Heart left ventricle (tissue), 13 donors: Measurements from ENCODE around the gene SORBS1.
A peak's percentile ranks its signal among the peaks of the same experiment; 100 is the strongest.

Experiments used
- CTCF ChIP-seq, 12 donors: fragments of 200-600 bp; sonication (generic) in 4 of 12; IDR thresholded peaks; one replicate each; pipeline versions ENCODE4 v1.5.0 to v1.8.0; 2018 to 2022; ENCODE audit warnings: antibody characterized with exemption in 12 of 12, mild to moderate bottlenecking in 5 of 12
- POLR2A ChIP-seq, 2 donors: fragments of 450-650 bp; IDR thresholded peaks; one replicate each; pipeline ENCODE4 v1.6.1; 2017; ENCODE audit warnings: antibody characterized with exemption in 2 of 2, mild to moderate bottlenecking in 2 of 2, moderate library complexity in 2 of 2
- donor health status: ischemic (EF 13 %, LVEDD 7.1; RV severe dilation, severe dysfunction).
- donor health status: DM: no; HTN: yes; CAD: no.
- donor health status: DM: no; HTN: no; CAD: no.
- donor health status: ischemic (EF 25% LVEDD 6.9; RV normal size, moderate dysfunction).
- donor health status: ischemic (EF 25% LVEDD 5.7; RV mildly dilated, moderate dysfunction).
- donor health status: ischemic (EF 35%, LVEDD 5.7; RV mildly dilated, moderate dysfunction).
- donor health status: nonischemic (EF 11% LVEDD 7.7; RV severe dilation, severe dysfunction).
- donor health status: DM: yes; HTN: yes; CAD: no.
- donor health status: PGD.
- donor health status: ischemic (EF 29% LVEDD 5.4; RV normal size, mild dysfunction).
- donor health status: nonischemic (EF 23%, LVEDD 6.1; RV moderate dilation, normal function).

- TF ChIP-seq CTCF (IDR thresholded peaks at IDR 0.05), result no peak
- peak in 1 of 2 donors; percentile 56 for TF ChIP-seq POLR2A (IDR thresholded peaks at IDR 0.05)
Observed at GRCh38 chr10:95415621-95416031, 145.5 kb downstream of the SORBS1 start.
